K562 (cell line): Measurements from ENCODE around the gene OR2A42. TPM values are rescaled to one million over a fixed set of nuclear protein-coding genes. Genes with fewer than 3 reads are reported as not detected.

ENCODE experiments used
- ATAC-seq: fragments of 200-7000 bp; cut with Tn5 transposase; 3 replicates; pipeline ENCODE4 v1.9.1; 2020; ENCODE audit warnings: moderate library complexity
- BruUV-seq: library from RNA; stranded (reverse); fragments of 400-500 nt; replicated peaks from 2 replicates; lab custom pipeline; 2021; lab: Mats Ljungman, UMichigan
- CTCF ChIA-PET: fragments of 300-600 bp; formaldehyde crosslinking; extraction: SDS; loops from one replicate; lab custom pipeline; 2021; ENCODE audit warnings: low intra/inter-chr PET ratio; lab: Yijun Ruan, JAX
- POLR2A ChIA-PET: fragments of 300-600, 350-650 bp; sonication (Branson Sonifier 250); formaldehyde crosslinking; extraction: SDS; loops from one replicate; lab custom pipeline; 2021; ENCODE audit warnings: antibody characterized with exemption, inconsistent platforms; lab: Yijun Ruan, JAX
- DNase-seq, 4 experiments: peaks; one replicate each; pipeline versions ENCODE4 v3.0.0 to v3.0.0-alpha.2; 2011 to 2018; ENCODE audit warnings: low spot score in 3 of 4, mixed read lengths in 3 of 4; ENCODE audit errors: extremely low read depth in 1 of 4
- FAIRE-seq: peaks from 2 replicates; lab custom pipeline; 2011; peaks lifted over from hg19 to GRCh38; lab: Jason Lieb, UNC
- H2AFZ ChIP-seq: 2 replicates; pipeline ENCODE4 v1.6.0; 2011; ENCODE audit warnings: low read depth, low read length, control low read depth, inconsistent platforms
- H3K27ac ChIP-seq: fragments of 200-600 bp; 3 replicates; pipeline ENCODE4 v1.8.0; 2011; ENCODE audit warnings: low read depth, mild to moderate bottlenecking, control low read depth, inconsistent platforms, low read length, moderate library complexity, mixed read lengths; ENCODE audit errors: extremely low read depth
- H3K27me3 ChIP-seq, 2 experiments: fragments of 300-600 bp in 1 of 2; 2 replicates in 1 of 2; 3 replicates in 1 of 2; pipeline versions ENCODE4 v1.6.0 to v1.8.0; 2011; ENCODE audit warnings: inconsistent platforms in 2 of 2, low read length in 2 of 2, mild to moderate bottlenecking in 1 of 2, mixed read lengths in 1 of 2, moderate library complexity in 1 of 2; ENCODE audit not compliant: control insufficient read depth in 2 of 2, insufficient read depth in 2 of 2
- H3K36me3 ChIP-seq: fragments of 300-600 bp; 3 replicates; pipeline ENCODE4 v1.8.0; 2011; ENCODE audit warnings: mild to moderate bottlenecking, low read length, inconsistent platforms; ENCODE audit not compliant: control insufficient read depth, insufficient read depth
- H3K4me1 ChIP-seq, 2 experiments: fragments of 200-600 bp in 1 of 2; replicated peaks in 1 of 2; 2 replicates in 1 of 2; 3 replicates in 1 of 2; pipeline versions ENCODE4 v1.5.1 to v1.8.0; 2011; ENCODE audit warnings: inconsistent platforms in 2 of 2, low read length in 2 of 2, mild to moderate bottlenecking in 1 of 2, mixed read lengths in 1 of 2, moderate library complexity in 1 of 2; ENCODE audit not compliant: control insufficient read depth in 2 of 2, insufficient read depth in 2 of 2
- H3K4me2 ChIP-seq: 2 replicates; pipeline ENCODE4 v1.6.1; 2011; ENCODE audit warnings: low read length, control low read depth, inconsistent platforms, mixed read lengths; ENCODE audit not compliant: insufficient read depth
- H3K4me3 ChIP-seq: fragments of 200-600 bp; sonication (generic), shearing (Covaris generic); 2 replicates; pipeline ENCODE4 v1.5.1; 2016; ENCODE audit warnings: control low read depth, inconsistent platforms
- H3K79me2 ChIP-seq: fragments of 200-600 bp; 3 replicates; pipeline ENCODE4 v1.8.0; 2011; ENCODE audit warnings: low read length, inconsistent platforms; ENCODE audit not compliant: control insufficient read depth, insufficient read depth
- H3K9ac ChIP-seq, 2 experiments: 2 replicates each; pipeline versions ENCODE4 v1.6.0 to v1.6.1; 2011; ENCODE audit warnings: low read depth in 2 of 2, low read length in 2 of 2, control low read depth in 1 of 2, inconsistent platforms in 1 of 2, mild to moderate bottlenecking in 1 of 2, mixed read lengths in 1 of 2; ENCODE audit not compliant: insufficient read depth in 1 of 2
- H3K9me1 ChIP-seq: one replicate; pipeline ENCODE4 v1.6.0; 2011; ENCODE audit warnings: inconsistent platforms, mild to moderate bottlenecking, low read length, moderate library complexity; ENCODE audit not compliant: control insufficient read depth, insufficient read depth
- H3K9me3 ChIP-seq: replicated peaks from 2 replicates; pipeline ENCODE4 v1.5.1; 2011; ENCODE audit warnings: low read depth, low read length, inconsistent platforms; ENCODE audit not compliant: control insufficient read depth, insufficient read depth
- H4K20me1 ChIP-seq: replicated peaks from 2 replicates; pipeline ENCODE4 v1.6.1; 2011; ENCODE audit warnings: low read length, inconsistent platforms, mixed read lengths; ENCODE audit not compliant: control insufficient read depth, insufficient read depth
- ATF4 ChIP-seq: fragments of 450-650 bp; formaldehyde crosslinking; IDR thresholded peaks from 2 replicates; pipeline ENCODE4 v1.4.0; 2022; ENCODE audit warnings: mild to moderate bottlenecking, moderate library complexity
- CEBPB ChIP-seq: fragments of 450-650 bp; IDR thresholded peaks from 2 replicates; pipeline ENCODE4 v1.6.1; 2016; ENCODE audit warnings: missing genetic modification characterization, missing compliant biosample characterization
- CREB5 ChIP-seq: fragments of 250-450 bp; sonication (Bioruptor Pico); IDR thresholded peaks from 2 replicates; pipeline ENCODE4 v1.5.0; 2020; ENCODE audit warnings: mild to moderate bottlenecking
- FOSL1 ChIP-seq: fragments of 200-800 bp; sonication (Bioruptor generic); conservative IDR thresholded peaks from 2 replicates; pipeline ENCODE4 v1.6.1; 2016; ENCODE audit warnings: missing genetic modification characterization, missing compliant biosample characterization
- FOXK1 ChIP-seq: sonication (generic); formaldehyde crosslinking; IDR thresholded peaks from 2 replicates; pipeline ENCODE4 v1.8.0; 2022; ENCODE audit warnings: missing genetic modification reagents, mild to moderate bottlenecking, borderline replicate concordance
- MGA ChIP-seq: fragments of 450-650 bp; IDR thresholded peaks from 2 replicates; pipeline ENCODE4 v1.6.1; 2016; ENCODE audit warnings: mild to moderate bottlenecking, moderate library complexity
- WGBS: fragments of 100-300 bp; shearing (Covaris generic); methylation state at CpG from one replicate; pipeline ENCODE4 v1.1.6; 2016; ENCODE audit warnings: low coverage, mixed read lengths; ENCODE audit not compliant: insufficient coverage; ENCODE audit errors: missing lambda C conversion rate; 5-methylcytosine and 5-hydroxymethylcytosine counted together
- in situ Hi-C: fragments of 300-500 bp; cut with MboI; formaldehyde crosslinking; loops from 4 replicates; pipeline ENCODE4 v1.15.0; 2018; ENCODE audit warnings: inconsistent platforms, mixed read lengths
- intact Hi-C: fragments of 100-400 bp; cut with micrococcal nuclease; formaldehyde crosslinking; loops from 2 replicates; pipeline ENCODE4 v1.14.2; 2022
- polyA plus RNA-seq, 8 experiments: library from polyadenylated mRNA; depleted of rRNA in 4 of 8; stranded (reverse) in 5 of 8; unstranded in 3 of 8; fragments of >200 nt; fragmentation: Nextera tagmentation in 2 of 8; fragmentation: Illumina TruSeq in 1 of 8; extraction: Ambion mirVana in 2 of 8; extraction: Trizol in 1 of 8; gene quantifications; 2 replicates each; pipeline versions ENCODE4 v1.2.1 to v1.2.3, GENCODE V29; 2011 to 2014; ENCODE audit warnings: inconsistent platforms in 1 of 8, missing spikeins in 1 of 8
- total RNA-seq, 7 experiments: library from RNA; depleted of rRNA in 6 of 7; stranded (reverse); fragments of >200 nt in 6 of 7; fragmentation: Illumina TruSeq in 2 of 7; extraction: Trizol in 2 of 7; gene quantifications; 2 replicates each; pipeline versions ENCODE4 v1.2.1 to v1.2.3, GENCODE V29; 2011 to 2021; ENCODE audit warnings: low replicate concordance in 1 of 7

The OR2A42 gene
- total and polyA plus RNA-seq, 9 of the 15 experiments (the other 6 are each of a cell fraction or from before 2014, with no cell fraction given), result not detected

GRCh38 chr7:144256112-144256511, 16.7 kb upstream of the OR2A42 start:
- Histone ChIP-seq H3K9me3 (no peaks in the 10 kb centered on the region), H3K4me1 (no peaks in the 10 kb centered on the region), H3K79me2 (no peaks in the 10 kb centered on the region), H3K9me1 (no peaks in the 10 kb centered on the region), H2AFZ (no peak overlapping the region), H3K4me3 (no peak overlapping the region), H3K36me3 (no peaks in the 10 kb centered on the region), H3K27ac (no peak overlapping the region), H3K4me2 (no peak overlapping the region), H3K27me3 (no peaks in the 10 kb centered on the region), H4K20me1 (no peaks in the 10 kb centered on the region), H3K9ac (no peak overlapping the region)
- in situ Hi-C loops, result no loop called here
- ATAC-seq (peak; percentile 32; the same call in 1 of the 3 replicates), FAIRE-seq (no peak), DNase-seq (peak in 1 of 4 experiments; percentile 12)
- intact Hi-C loops, result no loop called here
- BruUV-seq, result no TSS peak
- ChIA-PET POLR2A (no interaction called here), CTCF (no interaction called here)
- 2% methylated on average over 3 of the region's 3 CpGs for WGBS
- TF ChIP-seq MGA (no peak), CREB5 (CRISPR knock-in tag) (0 out of 2 replicates have a peak, but pooled peaks have one; percentile 52), FOSL1 (tag) (peak; percentile 42; the same call in 1 of the 2 replicates), CEBPB (tag) (peak; percentile 90), ATF4 (CRISPR knock-in tag) (peak; percentile 80; the same call in 1 of the 2 replicates), FOXK1 (no peak)
